ENCODE measurements around the gene ACSF3.

DNA sequence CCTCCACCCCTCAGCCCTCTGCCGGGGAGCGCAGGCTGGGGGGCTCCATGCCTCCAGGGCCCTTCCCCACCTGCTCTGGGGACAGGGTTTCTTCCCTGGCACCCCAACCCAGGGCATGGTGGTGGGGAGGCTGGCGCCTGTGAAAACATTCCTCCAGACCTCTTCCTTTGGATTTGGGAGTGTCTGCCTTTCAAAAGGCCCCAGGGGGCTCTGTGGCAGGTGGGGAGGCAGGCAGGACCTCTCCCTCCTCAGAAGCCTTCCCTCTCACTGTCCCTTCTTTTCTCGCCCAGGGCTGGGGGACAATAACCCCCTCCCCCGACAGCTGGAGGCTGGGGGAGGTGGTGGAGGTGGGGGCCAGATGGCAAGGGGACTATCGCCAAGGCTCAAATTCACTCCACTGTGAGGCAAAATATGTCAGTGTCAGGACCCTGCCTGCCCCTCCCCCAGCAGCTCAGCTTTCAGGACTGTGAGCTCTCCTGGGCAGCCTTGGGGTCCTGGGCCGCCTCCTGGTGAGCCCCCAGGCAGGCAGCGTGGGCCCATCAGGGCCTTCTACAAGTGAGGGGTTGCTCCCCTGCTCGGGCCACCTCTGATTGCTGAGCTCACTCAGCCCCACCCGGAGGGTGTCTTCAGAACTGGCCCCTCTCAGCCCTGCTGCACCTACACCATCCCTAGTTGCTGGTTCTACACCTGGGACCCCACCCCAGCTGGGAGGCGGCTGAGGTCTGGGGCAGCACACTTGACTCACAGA, 79.7 kb downstream of the ACSF3 start:
- TF ChIP-seq, protein P1, sequence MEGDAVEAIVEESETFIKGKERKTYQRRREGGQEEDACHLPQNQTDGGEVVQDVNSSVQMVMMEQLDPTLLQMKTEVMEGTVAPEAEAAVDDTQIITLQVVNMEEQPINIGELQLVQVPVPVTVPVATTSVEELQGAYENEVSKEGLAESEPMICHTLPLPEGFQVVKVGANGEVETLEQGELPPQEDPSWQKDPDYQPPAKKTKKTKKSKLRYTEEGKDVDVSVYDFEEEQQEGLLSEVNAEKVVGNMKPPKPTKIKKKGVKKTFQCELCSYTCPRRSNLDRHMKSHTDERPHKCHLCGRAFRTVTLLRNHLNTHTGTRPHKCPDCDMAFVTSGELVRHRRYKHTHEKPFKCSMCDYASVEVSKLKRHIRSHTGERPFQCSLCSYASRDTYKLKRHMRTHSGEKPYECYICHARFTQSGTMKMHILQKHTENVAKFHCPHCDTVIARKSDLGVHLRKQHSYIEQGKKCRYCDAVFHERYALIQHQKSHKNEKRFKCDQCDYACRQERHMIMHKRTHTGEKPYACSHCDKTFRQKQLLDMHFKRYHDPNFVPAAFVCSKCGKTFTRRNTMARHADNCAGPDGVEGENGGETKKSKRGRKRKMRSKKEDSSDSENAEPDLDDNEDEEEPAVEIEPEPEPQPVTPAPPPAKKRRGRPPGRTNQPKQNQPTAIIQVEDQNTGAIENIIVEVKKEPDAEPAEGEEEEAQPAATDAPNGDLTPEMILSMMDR (IDR thresholded peaks at IDR 0.05) = no peak
- no peak for TF ChIP-seq POLR2A (IDR thresholded peaks at IDR 0.05)
